ENCODE measurements around the gene TAS1R2. TPM values are rescaled to one million over a fixed set of nuclear protein-coding genes. Genes with fewer than 3 reads are reported as not detected.
"Not testable (repeated sequence)": the region's sequence is repeated elsewhere in the genome, so short reads cannot be mapped to it uniquely, and the experiment has no call there.

The TAS1R2 gene
- total RNA-seq, 1 experiment from 2014 or later = not detected

DNA sequence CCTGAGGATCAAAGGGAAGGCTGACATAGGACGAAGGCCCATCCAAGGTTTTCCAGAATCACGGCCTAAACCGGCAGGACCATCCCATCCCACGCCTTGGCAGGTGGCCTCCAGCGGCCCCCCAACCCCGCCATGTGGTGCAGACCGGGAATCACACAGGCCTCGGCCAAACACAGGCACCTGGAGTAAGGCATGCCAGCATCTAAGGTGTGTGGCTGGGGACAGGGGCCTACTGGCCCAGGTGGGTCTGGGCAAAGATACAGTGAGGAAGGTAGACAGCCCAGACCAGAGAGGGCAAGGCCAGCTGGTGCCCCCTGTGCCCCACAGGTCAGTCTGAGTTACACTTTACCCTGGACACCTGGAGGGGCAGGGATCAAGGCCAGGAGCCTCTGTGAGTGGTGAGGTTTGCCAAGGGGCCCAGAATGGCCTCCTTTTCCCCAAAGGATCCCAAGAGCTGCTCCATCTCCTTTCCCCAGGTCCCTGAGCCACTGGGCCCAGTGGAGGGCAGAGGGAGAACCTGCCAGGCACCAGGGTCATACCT is 12.7 kb upstream of the TAS1R2 start:
- in situ Hi-C loops (cut with HindIII; ENCODE audit: low sequenced_read_pairs) = no loop called here

DNA sequence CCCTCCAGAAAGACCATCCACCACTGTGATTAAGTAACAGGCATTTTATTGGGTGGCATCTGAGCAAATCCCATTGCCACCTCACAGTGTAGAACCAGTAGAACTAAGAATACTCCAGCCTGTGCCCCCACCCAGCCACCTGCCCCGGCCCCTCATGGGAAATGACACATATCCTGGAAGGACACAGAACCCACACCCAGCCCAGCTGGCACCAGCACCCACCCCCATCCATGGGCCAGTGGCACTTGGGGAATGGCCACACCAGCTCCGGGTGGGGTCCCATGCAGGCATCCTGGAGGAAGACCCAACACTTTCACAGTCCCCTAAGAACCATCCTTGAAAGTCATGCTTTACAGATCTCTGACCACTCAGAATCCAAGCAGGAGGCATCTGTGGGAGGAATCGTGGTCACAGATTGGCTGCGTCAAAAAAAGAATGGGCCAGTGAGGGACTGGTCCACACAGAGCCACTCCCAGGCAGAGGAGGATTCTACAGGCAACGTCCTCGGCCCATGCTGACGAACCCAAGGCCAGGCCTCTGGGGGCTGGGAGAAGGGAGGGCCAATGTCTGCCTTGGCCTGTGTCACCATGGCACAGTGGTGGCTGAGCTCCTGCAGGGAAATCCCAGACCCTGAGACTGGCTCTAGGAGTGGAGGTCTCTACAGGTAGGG is 12.1 kb upstream of the TAS1R2 start:
- in situ Hi-C loops (cut with HindIII; ENCODE audit: low sequenced_read_pairs) = no loop called here

More for the DNA sequence above, 12.7 kb upstream of the TAS1R2 start:
- no peak for DNase-seq (ENCODE audit: low spot score)

DNA sequence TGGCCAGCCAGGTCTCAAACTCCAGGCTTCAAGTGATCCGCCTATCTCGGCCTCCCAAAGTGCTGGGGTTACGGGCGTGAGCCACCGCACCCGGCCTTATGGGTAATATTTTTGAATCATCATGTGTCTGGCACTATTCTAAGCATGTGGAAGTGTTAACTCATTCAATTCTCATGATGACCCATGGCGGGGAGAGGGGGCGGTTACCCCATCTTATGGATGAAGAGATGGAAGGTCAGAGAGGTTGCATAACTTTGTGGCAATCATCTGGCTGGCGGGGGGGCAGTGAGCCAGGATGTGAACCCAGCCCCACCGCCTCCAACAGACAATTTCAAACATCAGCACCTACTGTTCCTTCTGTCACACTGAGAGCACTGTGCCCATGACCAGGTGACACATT is 11.5 kb upstream of the TAS1R2 start:
- DNase-seq (ENCODE audit: low spot score) = no peak
- in situ Hi-C loops (cut with HindIII; ENCODE audit: low sequenced_read_pairs) = no loop called here

More for the DNA sequence above, 12.1 kb upstream of the TAS1R2 start:
- no peak for DNase-seq (ENCODE audit: low spot score)

DNA sequence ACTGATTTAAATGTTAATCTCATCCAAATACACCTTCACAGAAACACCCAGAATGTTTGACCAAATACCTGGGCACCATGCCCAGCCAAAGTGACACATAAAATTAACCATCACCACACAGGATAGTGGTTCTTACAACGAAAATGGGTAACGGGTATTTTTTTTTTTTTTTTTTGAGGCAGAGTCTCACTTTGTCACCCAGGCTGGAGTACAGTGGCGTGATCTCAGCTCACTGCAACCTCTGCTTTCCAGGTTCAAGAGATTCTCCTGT is 11.1 kb upstream of the TAS1R2 start:
- in situ Hi-C loops (cut with HindIII; ENCODE audit: low sequenced_read_pairs); DNase-seq (ENCODE audit: low spot score): not testable (repeated sequence)

- DNase-seq (ENCODE audit: low spot score) = no peak
- in situ Hi-C loops (cut with HindIII; ENCODE audit: low sequenced_read_pairs) = no loop called here
These were observed 10.6 kb upstream of the TAS1R2 start for GRCh38 chr1:18869847-18870594.

DNA sequence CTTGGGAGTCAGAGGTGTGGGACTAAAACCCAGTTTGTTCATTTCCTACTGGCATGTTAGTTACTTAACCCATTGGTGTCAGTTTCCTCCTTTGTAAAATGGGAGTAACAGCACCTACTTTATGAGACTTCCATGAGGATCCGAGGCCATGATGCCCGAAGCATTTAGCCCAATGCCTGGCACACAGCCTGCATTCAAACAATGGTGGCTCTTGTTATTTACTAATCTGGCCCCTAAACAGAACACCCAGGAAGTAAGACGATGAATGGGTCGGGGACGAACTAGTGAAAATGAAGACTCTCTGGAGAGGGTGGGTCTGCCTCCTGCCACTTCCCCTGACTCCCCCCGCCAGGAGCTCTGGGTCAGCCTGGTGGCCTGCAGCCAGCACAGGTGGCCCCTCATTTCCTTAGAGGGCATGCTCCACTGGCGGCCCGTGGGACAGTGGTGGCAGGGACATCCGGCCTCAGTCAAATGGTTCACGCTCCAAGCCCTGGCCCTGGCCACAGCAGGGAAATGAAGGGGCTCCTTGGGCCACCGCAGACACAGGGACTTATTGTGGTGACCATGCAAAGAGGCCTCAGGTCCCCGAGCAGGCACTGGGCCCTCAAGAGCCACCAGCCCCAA is 9.5 kb upstream of the TAS1R2 start:
- DNase-seq (ENCODE audit: low spot score) = no peak
- in situ Hi-C loops (cut with HindIII; ENCODE audit: low sequenced_read_pairs) = no loop called here

- in situ Hi-C loops (cut with HindIII; ENCODE audit: low sequenced_read_pairs) = no loop called here
- no peak for DNase-seq (ENCODE audit: low spot score)
These were observed 8.9 kb upstream of the TAS1R2 start for GRCh38 chr1:18868354-18868753.

DNA sequence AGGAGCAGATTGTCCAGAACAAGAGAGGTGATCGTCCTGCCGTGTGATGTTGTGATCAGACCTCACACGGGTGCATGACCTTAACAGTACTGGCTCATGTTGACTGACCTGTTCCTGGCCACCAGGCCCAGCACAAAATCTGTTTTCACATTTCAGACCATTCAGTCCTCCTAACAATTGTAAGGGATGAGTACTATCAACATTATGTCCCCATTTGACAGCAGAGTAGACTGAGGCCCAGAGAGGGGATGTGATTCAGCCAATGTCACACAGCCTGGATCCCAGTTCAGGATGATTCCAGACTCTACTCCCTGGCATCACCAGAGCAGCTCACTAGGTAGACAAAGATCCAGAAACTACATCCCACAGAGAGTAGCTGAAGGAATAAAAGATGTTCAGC is 7.4 kb upstream of the TAS1R2 start:
- in situ Hi-C loops (cut with HindIII; ENCODE audit: low sequenced_read_pairs) = no loop called here
- no peak for DNase-seq (ENCODE audit: low spot score)

- in situ Hi-C loops (cut with HindIII; ENCODE audit: low sequenced_read_pairs) = no loop called here
- DNase-seq (ENCODE audit: low spot score) = no peak
These were observed 6.9 kb upstream of the TAS1R2 start for GRCh38 chr1:18866314-18866713.

DNA sequence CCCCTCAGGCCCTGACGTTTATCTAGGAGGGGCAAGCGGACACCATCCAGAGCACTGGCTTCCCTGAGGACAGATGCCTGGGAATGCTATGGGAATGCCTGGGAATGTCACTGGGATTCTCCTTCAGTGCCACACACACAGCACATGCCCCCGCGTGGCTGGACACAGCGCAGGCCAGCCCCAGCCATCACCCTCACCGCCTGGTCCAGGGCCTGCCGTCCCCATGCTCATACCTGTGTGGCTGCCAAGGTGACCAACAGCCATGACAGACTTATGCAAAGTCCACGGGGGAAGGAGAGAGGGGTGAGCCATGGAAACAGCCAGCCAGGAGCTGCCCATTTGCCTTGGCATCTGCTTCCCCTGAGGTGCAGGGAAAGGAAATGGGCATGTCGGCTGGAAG is 5.7 kb upstream of the TAS1R2 start:
- no peak for DNase-seq (ENCODE audit: low spot score)
- in situ Hi-C loops (cut with HindIII; ENCODE audit: low sequenced_read_pairs) = no loop called here

DNA sequence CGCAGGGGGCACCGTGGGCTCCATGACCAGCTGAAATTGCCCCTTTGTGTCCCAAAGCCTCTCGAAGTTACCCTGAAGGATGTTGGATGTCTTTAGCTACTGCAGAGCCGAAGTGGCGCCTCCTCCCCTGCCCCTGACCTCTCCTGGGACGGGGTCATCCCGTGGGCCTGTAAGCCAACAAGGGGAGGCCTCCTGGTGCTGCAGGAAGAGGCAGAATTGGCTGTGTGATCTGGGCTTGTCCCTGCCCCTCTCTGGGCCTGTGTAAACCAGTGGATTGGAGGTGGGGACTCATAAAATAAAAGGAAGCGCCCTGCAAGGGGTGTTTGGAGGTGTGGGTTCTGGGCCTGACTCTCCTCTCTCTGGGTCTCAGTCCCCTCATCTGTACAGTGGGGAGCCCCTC is 2.1 kb upstream of the TAS1R2 start:
- DNase-seq (ENCODE audit: low spot score) = no peak
- in situ Hi-C loops (cut with HindIII; ENCODE audit: low sequenced_read_pairs) = no loop called here

DNA sequence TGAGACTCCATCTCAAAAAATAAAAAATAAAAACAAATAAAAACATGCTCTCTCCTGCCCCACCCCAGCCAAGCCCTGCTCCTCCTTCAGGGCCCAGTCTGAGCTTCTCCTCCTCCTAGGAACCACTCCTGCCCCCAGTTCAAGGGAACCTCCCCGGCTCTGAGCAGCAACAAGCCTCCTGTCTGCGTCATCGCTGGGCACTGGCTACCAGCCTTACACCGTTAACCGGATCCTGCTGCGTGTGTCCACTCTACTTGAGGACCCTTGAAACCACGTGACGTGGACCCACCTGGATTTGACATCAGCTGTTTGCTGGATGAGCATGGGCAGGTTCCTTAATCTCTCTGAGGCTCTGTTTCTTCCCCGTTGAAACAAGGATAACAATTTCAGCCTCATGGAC is 1.6 kb upstream of the TAS1R2 start:
- in situ Hi-C loops (cut with HindIII; ENCODE audit: low sequenced_read_pairs) = no loop called here
- DNase-seq (ENCODE audit: low spot score) = no peak

GRCh38 chr1:18858070-18858688 is 1.3 kb downstream of the TAS1R2 start:
- DNase-seq (ENCODE audit: low spot score) = no peak
- in situ Hi-C loops (cut with HindIII; ENCODE audit: low sequenced_read_pairs) = no loop called here

DNA sequence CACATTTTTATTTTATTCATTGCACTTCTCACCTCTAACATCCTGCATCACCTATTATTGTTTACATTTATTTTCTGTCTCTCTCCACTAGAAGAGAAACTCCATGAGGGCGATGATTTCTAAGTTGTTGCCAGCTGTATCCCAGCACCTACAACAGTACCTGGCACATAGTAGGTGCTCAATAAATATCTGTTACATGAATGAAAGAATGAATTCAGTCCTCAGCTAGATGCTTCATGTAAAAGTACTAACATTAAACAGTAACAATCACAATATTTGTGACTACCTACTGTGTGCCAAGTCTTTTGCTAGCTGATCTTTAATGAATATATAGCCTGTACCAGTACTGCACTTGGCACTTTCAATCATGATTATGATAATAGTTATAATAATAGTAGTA is 3.0 kb downstream of the TAS1R2 start:
- in situ Hi-C loops (cut with HindIII; ENCODE audit: low sequenced_read_pairs) = no loop called here

GRCh38 chr1:18855573-18855972 is 3.9 kb downstream of the TAS1R2 start:
- in situ Hi-C loops (cut with HindIII; ENCODE audit: low sequenced_read_pairs) = no loop called here
- no peak for DNase-seq (ENCODE audit: low spot score)

More for the DNA sequence above, 3.0 kb downstream of the TAS1R2 start:
- DNase-seq (ENCODE audit: low spot score) = no peak

- DNase-seq (ENCODE audit: low spot score) = no peak
- in situ Hi-C loops (cut with HindIII; ENCODE audit: low sequenced_read_pairs) = no loop called here
These were observed 5.0 kb downstream of the TAS1R2 start for GRCh38 chr1:18854331-18855025.

DNA sequence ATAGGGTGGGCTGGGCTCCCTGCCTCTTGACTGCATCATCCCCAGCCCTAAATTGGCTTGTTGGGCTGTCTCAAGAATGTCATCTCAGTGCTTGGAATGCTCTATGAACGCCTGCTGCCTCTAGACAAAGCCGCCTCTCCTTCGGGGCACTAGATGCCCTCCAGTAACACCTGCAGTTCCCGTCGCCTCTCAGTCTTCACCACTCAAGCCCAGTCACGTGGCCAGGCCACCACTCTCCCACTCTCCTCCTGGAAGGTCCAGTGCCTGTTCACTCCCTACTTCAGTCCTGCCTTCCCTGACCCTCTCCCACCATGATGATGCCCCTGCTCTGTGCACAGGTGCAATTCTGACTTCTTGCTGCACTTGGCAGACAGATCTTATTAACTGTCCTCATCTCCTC is 7.0 kb downstream of the TAS1R2 start:
- no peak for DNase-seq (ENCODE audit: low spot score)
- in situ Hi-C loops (cut with HindIII; ENCODE audit: low sequenced_read_pairs) = no loop called here

GRCh38 chr1:18849261-18849711 is 10.2 kb downstream of the TAS1R2 start:
- no peak for DNase-seq (ENCODE audit: low spot score)
- in situ Hi-C loops (cut with HindIII; ENCODE audit: low sequenced_read_pairs) = no loop called here

GRCh38 chr1:18847723-18848122 is 11.7 kb downstream of the TAS1R2 start:
- in situ Hi-C loops (cut with HindIII; ENCODE audit: low sequenced_read_pairs); DNase-seq (ENCODE audit: low spot score): not testable (repeated sequence)
